Adipocyte (in vitro differentiated cells): ENCODE measurements around the gene ERFL.

Experiments
- DNase-seq: peaks from one replicate; pipeline ENCODE4 v3.0.0-alpha.2; 2015; ENCODE audit warnings: low read depth
- H3K27me3 ChIP-seq: replicated peaks from 2 replicates; pipeline ENCODE4 v1.7.0; 2013; ENCODE audit warnings: mild to moderate bottlenecking, low read length, moderate library complexity; ENCODE audit not compliant: control insufficient read depth, insufficient read depth
- H3K36me3 ChIP-seq: 2 replicates; pipeline ENCODE4 v1.7.0; 2013; ENCODE audit warnings: low read length, mild to moderate bottlenecking, moderate library complexity; ENCODE audit not compliant: control insufficient read depth, insufficient read depth, severe bottlenecking
- H3K4me1 ChIP-seq: 2 replicates; pipeline ENCODE4 v1.7.0; 2013; ENCODE audit warnings: mild to moderate bottlenecking, low read length, moderate library complexity; ENCODE audit not compliant: control insufficient read depth, insufficient read depth
- H3K4me3 ChIP-seq: 2 replicates; pipeline ENCODE4 v1.7.0; 2013; ENCODE audit warnings: mild to moderate bottlenecking, low read length, moderate library complexity
- H3K9ac ChIP-seq: 2 replicates; pipeline ENCODE4 v1.7.0; 2013; ENCODE audit warnings: mild to moderate bottlenecking, low read length, moderate library complexity
- H3K9me3 ChIP-seq: 2 replicates; pipeline ENCODE4 v1.7.0; 2013; ENCODE audit warnings: mild to moderate bottlenecking, low read length, moderate library complexity; ENCODE audit not compliant: control insufficient read depth

Gene ERFL

DNA sequence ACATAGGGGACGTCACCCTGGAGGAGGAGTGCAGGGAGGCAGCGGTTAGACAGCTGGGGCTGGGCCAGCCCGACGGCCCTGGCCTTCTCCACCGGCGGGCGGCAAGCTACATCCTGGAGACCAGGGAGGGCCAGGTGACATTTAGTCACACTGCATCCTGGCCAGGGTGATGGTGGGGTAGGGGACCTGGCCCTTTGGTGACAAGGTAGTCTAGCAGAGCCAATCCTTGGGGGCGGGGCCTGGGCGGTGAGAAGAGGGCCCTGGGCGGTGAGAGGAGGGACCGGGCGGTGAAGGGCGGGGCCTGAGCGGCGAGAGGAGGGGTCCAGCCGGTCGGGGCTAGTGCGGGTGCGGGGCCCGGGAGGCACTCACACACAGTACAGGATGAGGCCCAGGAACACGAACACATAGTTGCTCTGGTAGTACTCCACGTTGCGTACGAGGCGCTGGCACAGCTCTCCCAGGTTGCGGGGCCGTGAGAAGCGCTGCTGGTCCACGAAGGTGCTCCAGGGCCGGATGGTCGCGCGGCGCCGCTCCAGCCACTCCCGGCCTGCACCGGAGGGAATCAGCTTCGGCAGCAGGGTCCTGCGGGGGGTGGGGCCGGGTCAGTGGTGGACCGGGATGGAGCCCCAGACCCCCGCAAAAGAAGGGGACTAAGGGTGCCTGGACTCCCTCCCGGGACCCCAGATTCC is 30.3 kb upstream of the ERFL start:
- DNase-seq, result peak; percentile 91
- H3K9me3 ChIP-seq, result no peaks in the 10 kb centered on the region
- H3K4me3 ChIP-seq, result peak overlapping the region; percentile 96
- peaks cover 8% of the 10 kb centered on the region for H3K36me3 ChIP-seq
- H3K4me1 ChIP-seq, result peaks cover 15% of the 10 kb centered on the region
- H3K27me3 ChIP-seq, result no peaks in the 10 kb centered on the region
- peak overlapping the region; percentile 95 for H3K9ac ChIP-seq

DNA sequence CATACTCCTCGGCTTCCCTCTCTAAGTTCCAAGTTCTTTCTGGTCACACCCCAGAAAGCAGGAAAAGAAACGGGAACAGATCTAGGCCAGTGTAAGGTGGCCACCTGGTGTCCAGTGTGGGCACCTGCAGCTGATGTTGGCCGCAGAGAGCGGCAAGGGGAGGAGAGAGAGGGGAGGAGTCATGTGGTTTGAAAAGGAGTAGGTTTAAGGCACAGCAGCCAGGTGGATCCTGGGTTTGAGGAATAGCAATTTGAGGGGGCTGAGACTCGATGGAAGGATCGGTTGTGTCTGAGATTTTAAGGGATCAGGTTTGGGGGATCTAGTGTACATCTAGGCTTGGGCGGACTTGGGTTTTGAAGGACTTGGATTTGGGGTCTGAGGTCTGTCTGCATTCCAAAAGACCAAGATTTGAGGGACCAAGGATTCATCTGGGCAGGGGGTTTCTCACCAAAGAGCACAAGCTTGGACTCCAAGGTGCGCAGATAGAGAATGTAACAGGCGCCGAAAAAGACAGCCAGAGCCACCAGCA is 29.7 kb upstream of the ERFL start:
- Histone ChIP-seq H3K9ac (peak overlapping the region; percentile 95), H3K36me3 (peaks cover 8% of the 10 kb centered on the region), H3K27me3 (no peaks in the 10 kb centered on the region), H3K9me3 (no peaks in the 10 kb centered on the region), H3K4me1 (peaks cover 15% of the 10 kb centered on the region), H3K4me3 (peak overlapping the region; percentile 96)
- peak; percentile 84 for DNase-seq

DNA sequence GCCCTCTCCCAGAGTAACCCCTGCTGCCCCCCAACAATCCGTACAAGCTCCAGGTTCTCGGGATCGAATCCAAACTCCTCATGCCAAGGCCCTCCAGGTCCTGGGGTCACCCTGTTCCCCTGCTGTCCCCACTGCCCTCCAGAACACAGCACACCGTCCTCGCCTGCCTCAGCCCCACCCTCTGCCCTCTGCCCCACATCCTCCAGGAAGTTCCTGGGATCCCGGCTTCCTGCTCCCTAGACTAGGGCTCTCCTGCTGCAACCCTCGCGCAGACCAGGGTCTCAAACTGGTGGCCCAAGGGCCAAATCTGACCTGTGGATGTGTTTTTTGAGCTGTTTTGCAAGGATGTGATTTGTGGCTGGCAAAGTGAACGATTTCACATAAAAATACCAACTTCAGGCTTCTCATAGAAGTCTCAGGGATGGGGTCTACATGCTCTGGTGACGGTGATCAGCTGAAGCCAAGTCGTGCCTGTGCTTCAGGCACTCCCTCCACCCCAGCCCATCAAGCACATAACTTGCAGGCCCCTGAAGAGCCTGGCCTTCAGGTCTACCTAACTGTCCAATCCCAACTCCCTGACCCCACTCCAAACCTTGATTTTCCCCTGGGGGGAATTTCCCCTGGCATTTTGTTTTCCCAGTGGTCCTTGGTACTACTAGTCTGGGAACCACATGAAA is 29.1 kb upstream of the ERFL start:
- Histone ChIP-seq H3K36me3 (peaks cover 8% of the 10 kb centered on the region), H3K9me3 (no peaks in the 10 kb centered on the region), H3K4me1 (peaks cover 15% of the 10 kb centered on the region), H3K9ac (peak overlapping the region; percentile 95), H3K4me3 (peak overlapping the region; percentile 96), H3K27me3 (no peaks in the 10 kb centered on the region)
- no peak for DNase-seq

DNA sequence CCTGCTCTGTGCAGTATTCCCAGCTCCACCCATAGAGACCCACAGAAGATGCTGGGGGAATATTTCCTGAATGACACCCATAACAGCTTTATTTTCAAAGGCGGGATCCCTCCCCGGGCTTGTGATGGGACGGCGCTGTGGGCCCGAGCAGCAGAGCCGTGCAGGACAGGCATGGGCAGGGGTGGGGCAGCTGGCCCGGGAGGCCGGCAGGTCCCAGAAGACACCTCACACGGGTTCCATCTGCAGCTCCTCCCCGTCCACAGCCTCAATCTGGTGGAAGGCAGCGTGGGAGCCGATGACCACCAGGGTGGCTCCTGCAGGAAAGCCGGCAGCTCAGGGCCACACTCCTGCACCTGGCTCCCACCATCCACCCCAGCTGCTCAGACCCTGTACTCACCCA is 28.4 kb upstream of the ERFL start:
- Histone ChIP-seq H3K27me3 (no peaks in the 10 kb centered on the region), H3K36me3 (peaks cover 8% of the 10 kb centered on the region), H3K4me3 (no peak overlapping the region), H3K9ac (no peak overlapping the region), H3K4me1 (peaks cover 15% of the 10 kb centered on the region), H3K9me3 (no peaks in the 10 kb centered on the region)
- DNase-seq, result no peak

DNA sequence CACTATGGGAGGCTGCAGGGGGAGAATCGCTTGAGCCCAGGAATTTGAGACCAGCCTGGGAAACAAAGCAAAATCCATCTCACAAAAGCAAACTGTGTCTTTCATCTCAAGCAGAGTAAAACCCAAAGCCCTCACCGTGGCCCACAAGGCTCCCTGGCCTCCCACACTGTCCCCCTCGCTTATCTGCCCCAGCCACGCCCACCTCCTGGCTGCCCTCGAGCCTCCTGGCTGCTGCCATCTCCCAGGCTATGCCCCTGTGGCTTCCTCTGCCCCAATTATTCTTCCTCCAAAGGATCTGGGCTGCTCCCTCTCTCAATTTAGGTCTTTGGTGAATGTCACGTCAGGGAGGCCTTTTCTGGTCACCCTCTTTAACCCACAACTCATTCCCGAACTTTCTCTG is 27.3 kb upstream of the ERFL start:
- peaks cover 8% of the 10 kb centered on the region for H3K36me3 ChIP-seq

DNA sequence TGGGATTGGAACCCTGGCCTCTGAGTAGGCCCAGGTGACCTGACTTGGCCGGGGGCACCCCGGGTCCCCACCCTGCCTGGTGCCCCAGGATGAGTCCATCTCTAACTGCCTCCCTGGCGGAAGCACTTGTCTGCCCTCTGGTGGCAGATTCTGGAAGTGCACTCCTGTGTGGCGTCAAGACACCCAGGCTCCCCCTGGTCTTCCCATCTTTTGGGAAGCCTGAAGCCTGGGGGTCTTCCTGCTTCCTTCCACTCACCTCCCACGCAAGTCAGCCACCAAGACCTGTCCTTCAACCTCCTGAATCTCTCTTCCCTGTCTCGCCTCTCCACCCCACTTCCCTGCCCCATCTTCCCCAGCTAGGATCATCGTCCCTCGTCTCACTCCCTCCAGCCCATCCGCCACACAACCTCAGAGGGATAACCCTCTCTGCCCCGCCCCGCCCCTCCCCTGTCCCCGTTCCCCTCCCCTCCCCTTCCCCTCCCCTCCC is 23.5 kb upstream of the ERFL start:
- no peaks in the 10 kb centered on the region for H3K9me3 ChIP-seq
- no peaks in the 10 kb centered on the region for H3K27me3 ChIP-seq
- H3K4me1 ChIP-seq, result no peaks in the 10 kb centered on the region
- DNase-seq, result peak; percentile 91
- H3K36me3 ChIP-seq, result peaks cover 8% of the 10 kb centered on the region
- no peak overlapping the region for H3K4me3 ChIP-seq
- H3K9ac ChIP-seq, result no peak overlapping the region

More for the DNA sequence above, 27.3 kb upstream of the ERFL start:
- no peaks in the 10 kb centered on the region for H3K9me3 ChIP-seq
- H3K9ac ChIP-seq, result no peak overlapping the region
- H3K4me1 ChIP-seq, result peaks cover 15% of the 10 kb centered on the region
- no peak for DNase-seq
- H3K4me3 ChIP-seq, result no peak overlapping the region
- H3K27me3 ChIP-seq, result no peaks in the 10 kb centered on the region

DNA sequence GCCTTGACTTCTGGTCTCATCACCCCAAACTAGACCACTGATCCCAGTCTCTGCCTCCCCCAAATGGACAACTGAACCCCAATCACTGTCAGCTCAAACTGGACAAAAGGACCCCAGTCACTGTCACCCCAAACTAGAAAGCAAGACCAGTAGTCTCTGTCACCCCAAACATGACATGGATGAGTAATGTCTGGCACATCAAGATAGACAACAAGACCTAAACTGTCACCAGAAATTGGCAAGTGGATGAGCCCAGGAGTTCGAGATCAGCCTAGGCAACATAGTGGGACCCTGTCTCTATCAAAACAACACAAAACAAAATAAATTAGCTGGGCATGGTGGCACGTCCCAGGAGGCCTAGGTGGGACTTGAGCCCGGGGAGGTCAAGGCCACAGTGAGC is 18.8 kb upstream of the ERFL start:
- H3K27me3 ChIP-seq, result no peaks in the 10 kb centered on the region
- no peak overlapping the region for H3K9ac ChIP-seq
- DNase-seq, result no peak
- H3K36me3 ChIP-seq, result no peaks in the 10 kb centered on the region
- no peak overlapping the region for H3K4me3 ChIP-seq
- no peaks in the 10 kb centered on the region for H3K4me1 ChIP-seq
- no peaks in the 10 kb centered on the region for H3K9me3 ChIP-seq

DNA sequence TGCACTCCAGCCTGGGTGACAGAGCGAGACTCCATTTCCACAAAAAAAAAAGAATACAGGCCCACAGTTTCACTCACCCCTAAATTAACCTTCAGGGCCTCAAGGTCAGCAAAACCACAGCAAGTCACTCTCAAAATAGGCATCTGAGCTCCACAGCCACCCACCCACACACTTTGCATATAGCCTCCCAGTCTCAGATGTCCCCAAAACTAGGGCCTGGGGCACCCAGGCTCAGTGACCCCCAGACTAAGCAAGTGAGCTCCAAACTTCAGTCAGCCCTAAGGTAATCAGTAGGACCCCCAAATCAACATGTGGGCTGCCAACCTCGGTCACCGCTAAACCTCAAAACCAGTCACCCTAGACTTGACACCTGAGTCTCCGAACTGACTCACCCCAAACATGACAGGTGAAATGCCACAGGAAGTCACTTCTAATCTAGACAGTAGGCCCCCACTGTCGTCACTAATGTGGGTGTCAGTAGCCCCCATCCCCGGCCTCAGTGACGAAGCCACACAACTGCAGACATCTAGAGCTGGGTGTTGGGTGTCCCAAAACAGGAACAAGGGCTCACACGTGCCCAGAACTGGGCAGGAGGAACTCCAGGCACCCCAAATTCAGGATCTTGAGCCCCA is 17.0 kb upstream of the ERFL start:
- no peak overlapping the region for H3K4me3 ChIP-seq
- peaks cover 4% of the 10 kb centered on the region for H3K27me3 ChIP-seq
- no peaks in the 10 kb centered on the region for H3K4me1 ChIP-seq
- DNase-seq, result no peak
- H3K9me3 ChIP-seq, result no peaks in the 10 kb centered on the region
- no peak overlapping the region for H3K9ac ChIP-seq
- no peaks in the 10 kb centered on the region for H3K36me3 ChIP-seq

DNA sequence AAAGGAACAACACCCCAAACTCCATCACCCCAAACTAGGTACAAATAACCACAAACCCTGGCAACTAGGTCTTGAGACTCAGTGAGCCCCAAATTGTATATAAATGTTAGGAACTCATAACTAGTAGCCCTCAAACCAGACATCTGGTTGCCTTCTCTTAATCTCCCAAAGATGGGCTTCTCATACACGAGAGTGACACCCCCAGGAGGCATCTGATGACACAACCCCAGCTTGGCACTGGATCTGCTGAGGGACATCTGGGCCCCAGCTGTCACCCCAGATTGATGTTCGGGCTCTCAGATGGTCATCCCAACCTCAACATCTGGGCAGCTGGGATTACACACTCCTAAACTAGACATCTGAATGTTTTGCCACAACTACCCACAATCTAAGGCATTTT is 16.1 kb upstream of the ERFL start:
- no peak for DNase-seq

DNA sequence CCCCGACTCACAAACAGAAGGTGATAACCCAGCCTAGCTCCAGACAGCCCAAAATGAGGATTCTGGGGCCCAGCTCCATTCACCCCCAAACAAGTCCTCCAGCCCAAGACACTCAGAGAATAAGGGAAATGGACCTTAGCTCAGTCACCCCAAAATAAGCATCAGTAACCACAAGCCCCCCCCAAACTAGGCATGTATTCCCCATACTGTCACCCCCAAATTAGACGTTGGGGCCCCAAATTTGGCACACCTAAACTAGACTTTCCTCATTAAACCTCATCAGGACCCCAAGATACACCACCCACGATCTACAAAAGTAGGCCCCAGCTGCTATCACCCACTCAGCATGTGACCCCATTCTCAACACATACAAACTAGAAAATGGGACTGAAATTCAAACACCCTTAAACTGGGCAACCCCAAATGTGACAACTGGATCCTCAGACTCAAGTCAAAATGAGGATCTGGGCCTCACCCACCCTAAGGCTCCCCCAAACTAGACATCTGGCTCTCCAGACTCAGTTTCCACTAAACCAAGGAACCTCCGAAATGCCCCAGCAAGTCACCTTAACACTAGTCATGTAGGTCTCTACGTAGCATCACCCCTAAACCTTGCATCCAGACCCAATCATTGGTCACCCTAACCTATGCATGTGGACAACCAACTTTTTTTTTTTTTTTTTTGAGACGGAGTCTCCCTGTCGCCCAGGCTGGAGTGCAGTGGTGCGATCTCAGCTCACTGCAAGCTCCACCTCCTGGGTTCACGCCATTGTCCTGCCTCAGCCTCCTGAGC is 13.4 kb upstream of the ERFL start:
- Histone ChIP-seq H3K4me3 (no peak overlapping the region), H3K4me1 (peaks cover 4% of the 10 kb centered on the region), H3K36me3 (no peaks in the 10 kb centered on the region), H3K9ac (no peak overlapping the region), H3K9me3 (no peaks in the 10 kb centered on the region), H3K27me3 (peaks cover 4% of the 10 kb centered on the region)
- DNase-seq, result no peak

More for the DNA sequence above, 16.1 kb upstream of the ERFL start:
- no peaks in the 10 kb centered on the region for H3K9me3 ChIP-seq
- no peak overlapping the region for H3K9ac ChIP-seq
- H3K4me1 ChIP-seq, result no peaks in the 10 kb centered on the region
- no peaks in the 10 kb centered on the region for H3K36me3 ChIP-seq
- H3K27me3 ChIP-seq, result peaks cover 4% of the 10 kb centered on the region
- H3K4me3 ChIP-seq, result no peak overlapping the region
